Measurements from ENCODE around the gene CD58.
A peak's percentile ranks its signal among the peaks of the same experiment; 100 is the strongest.

The CD58 gene

DNA sequence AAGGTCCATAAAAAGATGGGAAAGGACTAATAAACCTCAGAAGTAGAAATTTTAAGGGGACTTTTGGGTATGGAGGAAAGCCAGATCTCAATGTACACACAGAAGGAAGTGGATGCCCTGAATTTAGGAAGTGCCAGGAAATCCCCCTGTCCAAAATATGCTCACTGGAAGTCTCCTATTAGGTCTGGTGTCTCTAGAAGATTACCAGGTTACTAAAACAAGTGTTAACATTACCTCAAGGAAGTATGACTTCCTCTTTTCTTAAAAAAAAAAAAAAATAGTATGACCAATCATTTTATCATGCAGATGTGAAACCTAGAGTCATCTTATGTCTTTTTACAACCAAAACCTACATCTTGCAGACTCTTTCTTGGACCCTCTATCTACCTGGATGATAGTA is 30.7 kb downstream of the CD58 start:
- no peak for DNase-seq (ENCODE audit: low spot score)

DNA sequence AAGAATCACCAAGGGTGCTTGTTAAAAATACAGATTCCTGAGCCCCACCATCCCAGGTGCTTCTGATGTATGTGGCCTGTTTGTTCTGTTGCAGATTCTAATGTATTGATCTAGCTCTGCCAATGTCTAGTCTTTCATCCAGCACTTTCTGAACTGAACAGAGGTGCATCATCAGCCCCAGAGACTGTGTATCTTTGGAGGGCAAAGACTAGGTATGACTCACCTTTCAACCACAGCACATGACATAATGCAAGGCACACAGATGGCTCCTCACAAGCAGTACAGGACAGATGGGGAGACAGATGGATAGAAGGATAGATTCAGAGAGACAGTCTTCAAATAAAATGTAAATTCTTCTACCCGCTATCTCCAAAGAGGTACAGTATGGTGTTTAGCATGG is 32.3 kb downstream of the CD58 start:
- no peak for DNase-seq (ENCODE audit: low spot score)

DNA sequence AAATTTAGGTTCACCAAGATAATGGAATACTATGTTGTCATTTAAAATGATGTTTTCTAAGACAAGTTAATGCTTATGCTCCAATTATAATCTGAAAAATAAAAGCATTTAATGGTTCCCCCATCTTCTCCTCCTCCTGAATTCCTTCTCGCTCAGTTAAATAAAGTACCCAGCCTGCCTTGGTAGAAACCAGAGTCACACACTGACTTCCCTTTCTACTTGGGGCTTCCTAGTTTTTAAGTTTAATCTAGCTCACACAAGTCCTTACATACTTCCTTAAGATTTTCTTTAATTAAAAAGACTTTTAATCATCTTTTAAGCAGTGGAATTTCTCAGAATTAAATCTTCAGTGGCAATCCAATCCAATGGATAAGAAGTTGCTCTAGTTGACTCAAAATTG is 32.9 kb downstream of the CD58 start:
- no peak for DNase-seq (ENCODE audit: low spot score)

DNA sequence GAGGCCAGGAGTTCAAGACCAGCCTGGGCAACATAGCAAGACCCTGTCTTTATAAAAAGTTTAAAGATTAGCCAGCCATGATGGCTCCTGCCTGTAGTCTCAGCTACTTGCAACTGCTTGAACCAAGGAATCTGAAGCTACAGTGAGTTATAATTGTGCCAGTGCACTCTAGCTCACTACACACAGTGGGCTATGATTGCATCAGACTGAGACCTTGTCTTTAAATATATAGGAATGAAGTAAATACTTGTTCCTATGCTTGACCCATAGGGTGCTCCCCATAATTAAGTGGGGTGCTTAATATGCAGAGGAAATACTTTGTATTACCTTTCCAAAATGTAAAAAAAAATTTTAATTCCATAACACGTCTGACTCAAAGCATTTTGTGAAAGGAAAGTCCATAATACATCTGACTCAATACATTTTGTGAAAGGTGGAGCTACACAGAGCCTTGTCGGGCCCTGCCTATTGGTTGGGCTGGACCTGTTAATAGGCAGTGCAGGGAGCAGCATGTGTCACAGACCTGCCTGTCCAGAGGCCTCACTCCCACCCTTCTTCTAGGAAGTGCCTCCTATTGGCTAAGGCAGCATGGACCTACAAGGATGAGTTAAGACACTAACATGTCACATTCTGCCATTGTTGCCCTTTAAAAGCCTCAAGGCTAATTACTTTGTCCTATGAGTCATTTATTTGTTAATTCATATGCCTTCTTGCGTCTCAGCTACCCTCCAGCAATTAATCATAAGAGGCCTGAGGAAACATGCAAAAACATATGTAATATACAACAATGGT is 33.6 kb downstream of the CD58 start:
- peak; percentile 32 for DNase-seq (ENCODE audit: low spot score)

DNA sequence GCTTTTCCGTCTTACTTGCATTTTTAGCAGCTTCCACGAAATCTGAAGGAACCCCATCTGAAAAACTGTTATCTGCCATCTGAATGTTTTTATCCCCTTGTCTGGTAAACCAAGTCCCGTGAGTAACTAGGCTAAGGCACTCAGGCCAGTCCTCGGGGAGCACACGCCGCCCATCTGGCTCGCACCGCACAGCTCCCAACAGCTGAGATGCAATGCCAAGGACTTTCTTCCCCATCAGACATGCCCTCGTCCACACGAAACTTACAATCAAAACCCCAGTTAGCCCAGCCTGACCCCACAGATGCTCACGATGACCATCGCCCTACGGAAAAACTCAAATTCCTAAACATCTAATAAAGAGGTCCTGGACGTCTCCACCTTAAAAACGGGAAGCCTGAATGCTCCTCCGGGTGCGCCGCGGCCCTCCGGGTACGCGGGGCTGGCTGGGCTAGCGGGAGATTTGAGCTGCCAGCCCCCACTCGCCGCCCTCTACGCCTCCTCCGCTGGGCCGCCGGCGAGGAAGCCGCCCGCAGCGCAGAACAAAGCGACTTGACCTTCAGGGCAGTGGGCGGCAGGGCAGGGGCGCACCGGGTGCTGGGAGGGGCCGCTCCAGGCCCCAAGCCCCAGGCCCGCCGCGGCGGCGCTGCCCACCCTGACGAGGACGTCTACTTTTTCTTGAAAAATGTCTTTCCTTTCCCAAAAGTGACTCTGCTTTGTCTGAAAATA is 36.6 kb downstream of the CD58 start:
- DNase-seq (ENCODE audit: low spot score) = no peak

DNA sequence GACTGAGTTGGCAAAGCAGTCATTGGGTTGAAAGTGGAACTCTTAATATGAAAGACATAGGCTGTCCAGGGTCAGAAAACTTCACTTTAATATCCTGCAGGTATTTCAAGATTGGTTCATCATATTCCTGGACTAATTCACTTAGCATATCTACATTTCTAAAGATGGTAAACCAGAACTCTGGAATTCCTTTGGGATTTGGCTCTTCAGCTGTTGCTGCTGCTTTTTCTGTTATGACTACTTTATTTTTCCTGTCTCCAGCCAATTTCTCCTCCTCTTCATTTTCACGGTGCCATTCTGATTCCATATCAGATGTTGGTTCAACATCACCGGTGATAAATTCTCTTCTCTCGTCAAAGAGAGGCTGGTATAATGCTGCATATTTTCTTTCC is 37.4 kb downstream of the CD58 start:
- no peak for DNase-seq (ENCODE audit: low spot score)

DNA sequence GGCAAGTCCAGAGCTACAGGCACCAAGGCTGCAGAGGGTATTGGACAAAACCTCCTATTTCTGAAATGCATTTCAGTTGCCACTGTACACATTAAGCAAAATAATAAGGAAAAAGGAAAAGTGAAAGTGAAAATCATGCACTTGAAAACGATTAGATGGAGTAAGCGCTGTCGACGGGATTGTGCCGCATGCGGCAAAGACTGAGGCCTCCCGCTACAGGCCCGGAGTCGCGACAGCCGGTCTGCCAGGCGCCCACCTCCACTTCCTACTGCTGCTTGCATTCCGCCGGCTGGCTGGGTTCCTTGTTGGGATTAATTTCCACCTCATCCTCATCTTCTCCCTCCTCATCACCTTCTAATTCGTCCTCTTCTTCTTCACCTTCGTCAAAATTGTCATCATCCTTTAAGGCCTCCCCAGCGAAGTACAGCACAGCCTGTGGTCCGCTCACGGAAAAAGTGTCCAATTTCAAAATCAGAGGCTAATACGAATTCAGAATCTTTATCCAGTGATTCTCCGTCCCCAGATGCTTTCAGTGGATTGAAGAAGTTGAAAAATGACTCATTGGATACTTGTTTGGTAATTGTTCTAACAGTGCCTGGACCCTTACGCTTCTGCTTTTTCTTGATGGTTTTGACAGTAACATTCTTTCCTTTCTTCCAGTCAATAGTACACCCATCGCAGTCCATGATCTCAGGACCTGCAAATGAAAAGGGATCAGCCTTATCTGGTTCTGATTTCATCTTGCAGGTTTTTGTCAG is 38.0 kb downstream of the CD58 start:
- DNase-seq (ENCODE audit: low spot score) = no peak

DNA sequence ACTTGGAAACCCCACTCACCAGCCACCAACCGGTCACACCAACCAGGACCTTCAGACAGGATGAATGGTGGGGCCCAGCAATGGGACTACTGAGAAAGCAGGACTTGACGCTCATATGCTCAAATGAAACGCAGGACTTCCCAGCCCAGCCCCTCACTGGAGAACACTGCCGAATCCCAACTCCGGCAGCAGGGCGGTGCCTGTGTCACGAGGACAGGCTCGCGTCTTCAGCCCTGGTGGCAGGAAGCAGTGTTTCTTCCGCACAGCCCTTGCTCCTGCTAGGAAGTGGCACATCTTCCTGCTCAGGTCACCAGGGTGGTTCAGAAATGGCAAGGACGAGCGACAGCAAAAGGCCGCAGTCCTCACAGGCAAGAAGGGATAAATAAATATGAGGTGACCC is 38.9 kb downstream of the CD58 start:
- DNase-seq (ENCODE audit: low spot score) = no peak

DNA sequence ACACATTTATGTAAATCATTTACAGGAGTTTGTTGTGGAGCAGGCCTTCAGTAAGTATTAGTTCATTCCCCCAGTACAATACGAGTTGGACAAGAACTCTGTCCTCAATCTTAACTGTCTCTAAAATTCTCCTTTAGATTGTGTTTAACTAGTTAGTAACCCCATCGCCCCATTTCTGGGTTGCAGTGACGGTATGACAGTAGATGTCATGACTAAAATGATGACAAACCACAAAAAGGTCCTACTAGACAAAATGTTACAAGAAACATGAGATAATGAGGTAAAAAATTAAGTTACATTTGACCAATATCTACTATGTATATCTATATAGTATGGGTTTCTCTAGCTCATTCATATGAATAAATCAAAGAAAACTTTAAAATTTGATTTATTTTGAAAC is 41.1 kb downstream of the CD58 start:
- DNase-seq (ENCODE audit: low spot score) = no peak

DNA sequence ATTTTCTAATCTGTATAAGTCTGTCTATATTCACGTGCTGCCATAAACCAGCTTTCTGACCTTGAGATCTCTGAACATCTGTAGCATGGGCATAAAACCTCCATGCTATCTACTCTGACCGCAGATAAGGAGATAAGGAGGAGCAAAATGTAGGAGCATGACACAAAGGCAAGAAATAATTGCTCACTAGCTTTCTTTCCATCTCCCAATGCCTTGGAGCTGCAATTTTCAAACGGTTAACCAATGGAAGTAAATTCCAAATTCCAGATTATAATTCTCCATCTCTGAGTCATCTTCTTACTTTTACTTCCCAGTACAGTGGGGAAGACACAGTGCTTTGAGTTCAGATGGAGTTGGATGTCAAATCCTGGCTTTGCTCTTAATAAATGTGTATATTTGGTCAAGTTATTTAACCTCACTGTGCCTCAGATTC is 41.6 kb downstream of the CD58 start:
- DNase-seq (ENCODE audit: low spot score) = no peak

DNA sequence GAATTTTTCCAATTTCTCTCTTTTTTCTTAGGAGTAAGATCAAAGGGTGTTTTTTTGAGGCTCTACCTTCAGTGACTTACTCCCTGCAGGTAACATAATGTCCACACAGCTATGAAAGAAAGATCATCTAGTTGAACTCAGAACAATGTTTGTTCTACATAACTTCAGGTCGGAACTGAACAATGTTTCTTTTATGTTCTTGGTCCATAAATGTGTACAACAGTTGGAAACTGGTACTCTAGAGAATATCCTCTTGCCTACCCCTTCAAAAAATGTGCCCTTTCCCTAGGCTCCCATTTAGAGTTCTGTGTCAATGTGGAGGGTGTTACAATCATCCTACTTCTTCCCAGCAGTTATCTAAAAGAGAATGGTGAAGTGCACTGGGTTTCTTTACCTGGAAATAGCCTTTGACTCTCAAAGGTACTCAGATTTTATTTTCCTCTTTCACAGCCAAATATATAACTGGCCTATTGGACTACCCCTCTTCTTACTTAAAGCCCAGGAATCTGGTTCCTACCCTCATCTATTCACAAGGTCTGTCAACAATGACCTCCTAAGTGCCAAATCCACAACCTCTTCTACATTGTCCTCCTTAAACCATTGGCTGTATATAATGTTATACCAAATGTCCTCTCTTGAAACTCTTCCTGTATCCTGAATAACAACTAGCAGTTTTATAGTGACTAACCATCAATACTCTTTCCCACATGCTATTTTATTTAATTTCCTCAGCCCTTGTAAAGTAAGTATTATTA is 42.3 kb downstream of the CD58 start:
- no peak for DNase-seq (ENCODE audit: low spot score)

DNA sequence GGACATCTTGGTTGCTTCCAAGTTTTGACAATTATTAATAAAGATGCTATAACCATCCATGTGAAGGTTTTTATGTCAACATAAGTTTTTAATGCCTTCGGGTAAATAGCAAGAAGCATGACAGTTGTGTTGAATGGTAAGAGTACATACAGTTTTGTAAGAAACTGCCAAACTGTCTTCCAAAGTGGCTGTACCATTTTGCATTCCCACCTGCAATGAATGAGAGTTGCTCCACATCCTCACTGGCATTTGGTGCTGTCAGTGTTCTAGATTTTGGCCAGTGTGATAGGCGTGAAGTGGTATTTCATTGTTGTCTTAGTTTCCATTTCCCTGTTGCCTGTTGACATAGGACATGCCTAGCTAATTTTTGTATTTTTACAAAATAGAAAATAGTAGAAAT is 45.4 kb downstream of the CD58 start:
- no peak for DNase-seq (ENCODE audit: low spot score)

DNA sequence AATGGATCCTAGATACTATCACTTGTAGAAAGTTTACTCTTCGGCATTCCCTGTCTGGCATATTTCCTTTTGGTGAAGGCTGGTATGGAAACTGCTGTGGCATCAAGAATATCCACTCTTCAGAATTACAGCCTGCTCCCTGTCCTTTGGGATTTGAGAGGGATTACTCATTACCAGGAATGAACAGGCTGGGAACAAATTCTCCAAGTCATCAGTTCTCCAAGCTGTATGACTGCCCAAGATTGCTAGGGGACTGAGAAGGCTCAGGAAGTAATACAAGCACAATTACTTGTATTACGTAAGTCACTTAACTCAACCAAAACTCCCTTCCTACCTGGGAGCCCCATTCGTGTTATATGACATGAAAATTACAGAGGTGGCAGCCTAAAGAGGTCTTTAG is 49.6 kb downstream of the CD58 start:
- DNase-seq (ENCODE audit: low spot score) = peak; percentile 34

DNA sequence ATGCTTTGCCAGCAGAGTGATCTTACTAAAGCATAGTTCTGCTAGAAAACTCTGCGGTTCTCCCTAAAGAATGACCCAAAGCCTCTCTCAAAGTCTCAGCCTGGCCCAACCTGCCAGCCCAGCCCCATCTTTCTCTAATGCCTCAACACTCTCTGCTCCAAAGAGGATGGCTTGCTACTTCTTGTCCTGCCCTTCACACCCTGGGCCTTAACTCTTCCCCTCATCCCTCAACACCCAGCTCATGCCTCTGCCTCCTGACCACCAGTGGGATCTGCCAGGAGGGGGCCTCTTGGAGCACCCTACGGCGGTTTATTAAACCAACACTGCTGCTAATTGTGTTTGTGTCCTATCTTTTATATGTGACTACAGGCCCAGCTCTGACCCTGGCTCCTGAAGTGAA is 52.4 kb downstream of the CD58 start:
- DNase-seq (ENCODE audit: low spot score) = no peak

DNA sequence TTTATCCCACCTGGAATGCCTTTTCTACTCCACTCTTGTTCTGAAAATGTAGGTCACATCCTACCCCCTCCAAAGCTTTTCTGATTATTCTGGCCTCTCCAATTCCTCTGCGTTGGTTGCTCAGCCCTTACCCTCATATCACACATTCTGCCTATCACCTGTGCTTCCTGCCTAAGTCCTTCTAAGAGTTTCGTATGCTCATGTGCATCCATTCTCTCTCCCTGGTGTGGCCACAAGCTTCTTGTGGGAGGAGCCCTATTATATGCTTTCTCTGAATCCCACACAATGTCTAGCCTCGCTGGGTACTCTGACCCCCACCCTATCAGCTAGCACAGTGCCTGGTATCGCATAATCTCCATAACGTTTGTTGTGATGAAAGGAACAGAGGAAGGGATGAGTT is 54.2 kb downstream of the CD58 start:
- DNase-seq (ENCODE audit: low spot score) = no peak

DNA sequence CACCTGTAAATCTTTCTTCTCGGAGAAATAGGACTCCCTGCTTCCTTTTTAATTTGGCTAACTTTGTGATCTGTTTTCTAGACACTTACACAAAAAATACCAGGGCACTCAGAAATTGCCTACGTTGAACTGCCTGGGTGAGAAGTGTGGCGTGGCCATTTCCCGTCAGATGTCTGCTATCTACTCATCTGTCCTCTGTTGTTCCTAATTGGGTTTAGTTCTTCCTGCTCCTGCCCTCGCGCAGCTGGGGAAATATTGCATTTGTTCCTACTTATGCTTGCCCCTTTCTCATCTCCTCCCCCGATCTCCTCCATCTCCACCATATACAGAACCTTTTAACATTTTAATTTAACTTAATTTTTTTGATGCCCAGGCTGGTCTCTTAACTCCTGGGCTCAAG is 55.1 kb downstream of the CD58 start:
- no peak for DNase-seq (ENCODE audit: low spot score)

DNA sequence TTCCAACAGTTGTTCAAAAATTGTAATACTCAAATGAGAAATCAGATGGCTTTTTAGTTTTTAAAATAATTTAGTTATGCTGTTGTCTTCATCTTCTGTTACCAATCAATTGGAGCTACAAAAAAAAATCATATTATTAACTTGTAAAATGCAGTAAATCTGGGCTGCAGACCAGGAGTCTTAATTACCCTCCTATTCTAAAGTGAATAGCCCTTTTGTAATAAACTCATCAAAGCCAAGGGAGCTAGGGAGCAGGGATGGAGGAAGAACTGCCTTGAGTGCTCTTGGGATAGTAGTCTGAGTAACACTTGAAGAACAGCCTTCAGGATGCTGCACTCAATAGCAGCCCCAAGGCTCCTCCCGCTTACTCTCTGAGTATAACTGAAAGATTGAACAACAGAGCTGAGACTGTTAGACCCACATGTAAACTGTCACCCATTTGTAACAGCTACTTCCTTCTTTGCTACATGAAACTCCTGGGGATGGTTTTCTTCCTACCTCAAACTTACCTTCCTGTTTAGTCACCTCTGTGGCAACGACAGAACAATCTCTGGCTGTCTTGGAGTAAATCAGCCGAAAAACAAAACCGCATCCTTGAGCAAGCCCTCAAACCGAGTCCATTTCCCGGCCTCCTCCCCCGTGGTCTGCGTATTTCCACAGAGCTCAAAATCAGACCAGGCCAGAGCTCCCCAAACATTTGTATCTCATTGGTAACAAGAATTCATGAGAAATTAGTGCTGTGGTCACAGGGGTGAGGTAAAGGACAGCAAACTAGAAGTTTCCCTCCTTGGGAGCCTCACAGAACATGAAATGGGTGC is 55.9 kb downstream of the CD58 start:
- no peak for DNase-seq (ENCODE audit: low spot score)

DNA sequence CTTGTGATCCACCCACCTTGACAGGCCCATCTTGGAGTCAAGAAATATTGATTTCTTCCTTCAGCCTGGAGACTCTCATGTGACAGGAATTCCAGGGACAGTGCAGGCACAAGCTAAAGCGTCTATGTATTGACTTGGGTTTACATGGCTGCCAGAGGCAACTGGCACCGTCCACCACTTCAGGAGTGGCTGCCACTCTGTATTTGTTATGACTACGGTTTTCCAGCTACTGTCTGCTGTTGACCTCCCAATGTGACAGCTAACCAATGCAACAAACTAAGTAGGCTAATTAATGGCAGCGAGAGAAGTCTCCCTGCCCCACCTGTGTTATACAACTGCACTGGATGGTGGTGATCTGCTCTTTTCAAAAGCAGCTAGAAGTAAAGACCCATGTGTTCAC is 56.9 kb downstream of the CD58 start:
- no peak for DNase-seq (ENCODE audit: low spot score)

DNA sequence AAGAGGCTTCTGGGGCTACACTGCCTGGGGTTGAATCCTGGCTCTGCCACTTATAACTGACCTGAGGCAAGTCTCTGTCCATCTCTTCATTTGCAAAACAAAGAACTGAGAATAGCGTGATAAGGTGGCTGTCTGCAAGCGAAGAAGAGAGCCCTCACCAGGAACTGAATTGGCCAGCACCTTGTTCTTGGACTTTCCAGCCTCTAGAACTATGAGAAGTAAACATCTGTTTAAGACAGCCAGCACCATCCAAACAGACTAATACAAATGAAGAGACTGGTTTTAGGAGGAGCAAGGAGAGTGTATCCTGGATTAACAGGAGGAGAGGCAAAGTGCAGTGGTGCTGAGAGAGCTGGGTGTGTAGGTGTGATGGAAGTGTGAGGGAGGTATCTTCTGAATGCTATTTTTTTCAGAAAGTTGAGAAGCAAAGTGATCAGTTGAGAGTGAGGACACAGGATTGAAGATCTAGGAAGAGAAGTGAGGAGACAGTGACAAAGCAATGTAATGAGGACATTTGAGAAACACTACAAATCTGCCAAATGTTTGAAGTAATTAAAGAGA is 59.3 kb downstream of the CD58 start:
- no peak for DNase-seq (ENCODE audit: low spot score)

DNA sequence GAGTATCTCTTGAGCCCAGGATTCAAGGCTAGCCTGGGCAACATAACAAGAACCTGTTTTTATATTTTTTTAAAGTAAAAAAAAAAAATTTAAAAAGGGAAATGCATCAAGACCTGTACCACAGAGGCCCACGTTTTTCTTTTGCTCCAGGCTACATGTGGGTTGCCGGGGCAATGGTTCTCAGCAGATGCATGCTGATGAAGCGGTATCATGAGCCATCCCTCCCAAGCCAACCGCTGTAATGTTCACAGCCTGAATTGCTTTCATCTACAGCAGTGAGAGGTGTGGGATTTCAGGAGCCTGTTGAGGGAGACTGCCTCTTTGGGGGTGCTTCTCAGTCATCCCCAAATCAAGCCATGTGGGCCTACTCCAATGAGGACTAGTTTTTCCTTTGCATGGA is 60.5 kb downstream of the CD58 start:
- DNase-seq (ENCODE audit: low spot score) = no peak

Measured in COLO829 (cell line).